ENCODE results near the gene PRDM12.

PRDM12 gene

GRCh38 chr9:130636648-130637020 lies 27.8 kb upstream of the PRDM12 start:
- no peak for DNase-seq

- DNase-seq, result no peak
These were observed 25.9 kb upstream of the PRDM12 start for GRCh38 chr9:130638284-130639123.

GRCh38 chr9:130639124-130639765 lies 25.1 kb upstream of the PRDM12 start:
- DNase-seq, result no peak

GRCh38 chr9:130639866-130640555 lies 24.4 kb upstream of the PRDM12 start:
- no peak for DNase-seq

- no peak for DNase-seq
These were observed 23.7 kb upstream of the PRDM12 start for GRCh38 chr9:130640681-130641080.

- DNase-seq, result no peak
These were observed 21.5 kb upstream of the PRDM12 start for GRCh38 chr9:130642926-130643325.

GRCh38 chr9:130651221-130651620 lies 13.2 kb upstream of the PRDM12 start:
- DNase-seq, result no peak

- no peak for DNase-seq
These were observed 12.6 kb upstream of the PRDM12 start for GRCh38 chr9:130651752-130652151.

GRCh38 chr9:130654879-130655278 lies 9.5 kb upstream of the PRDM12 start:
- no peak for DNase-seq

- DNase-seq, result no peak
These were observed 5.3 kb upstream of the PRDM12 start for GRCh38 chr9:130658893-130659698.

- no peak for DNase-seq
These were observed 4.6 kb upstream of the PRDM12 start for GRCh38 chr9:130659699-130660248.

- DNase-seq, result no peak
These were observed 4.1 kb upstream of the PRDM12 start for GRCh38 chr9:130660326-130660682.

GRCh38 chr9:130660683-130661450 lies 3.5 kb upstream of the PRDM12 start:
- no peak for DNase-seq

- no peak for DNase-seq
These were observed 2.8 kb upstream of the PRDM12 start for GRCh38 chr9:130661451-130662098.

GRCh38 chr9:130662099-130662969 lies 2.1 kb upstream of the PRDM12 start:
- DNase-seq, result no peak

- DNase-seq, result no peak
These were observed 1.5 kb upstream of the PRDM12 start for GRCh38 chr9:130662970-130663257.

GRCh38 chr9:130663258-130663976 lies 977 bp upstream of the PRDM12 start:
- DNase-seq, result no peak

- DNase-seq, result no peak
These were observed 480 bp upstream of the PRDM12 start for GRCh38 chr9:130663977-130664250.

GRCh38 chr9:130665029-130665430 lies 636 bp downstream of the PRDM12 start:
- DNase-seq, result no peak

Data from bone marrow (tissue), 2 donors.